ENCODE measurements around the gene CYP8B1.

- TF ChIP-seq BHLHE40 (IDR thresholded peaks at IDR 0.05; ENCODE audit: borderline replicate concordance): no peak
- no peak for TF ChIP-seq TARDBP (IDR thresholded peaks at IDR 0.05)
- TF ChIP-seq FOXA1 (IDR thresholded peaks at IDR 0.05): no peak
- TF ChIP-seq SP1 (IDR thresholded peaks at IDR 0.05): no peak
- no peak for TF ChIP-seq FOXM1 (IDR thresholded peaks at IDR 0.05; ENCODE audit: borderline replicate concordance)
Observed at GRCh38 chr3:42865256-42865655, 10.4 kb downstream of the CYP8B1 start.
